ENCODE measurements around the gene FAM117A. TPM values are rescaled to one million over a fixed set of nuclear protein-coding genes. Genes with fewer than 3 reads are reported as not detected.
A peak's percentile ranks its signal among the peaks of the same experiment; 100 is the strongest.

Gene FAM117A
- total and polyA plus RNA-seq, 2 experiments from 2014 or later: 14.9 to 27.9 TPM

- WGBS (ENCODE audit: low lambda C conversion rate, missing lambda C conversion rate): 83% methylated on average over 8 of the region's 8 CpGs
- H3K9me3 ChIP-seq (ENCODE audit: low read depth): no peaks in the 10 kb centered on the region
- H3K79me2 ChIP-seq: peaks cover 23% of the 10 kb centered on the region
- H2AFZ ChIP-seq: no peak overlapping the region
- H3K4me1 ChIP-seq (ENCODE audit: insufficient read depth): no peaks in the 10 kb centered on the region
- peak; percentile 44 for DNase-seq (ENCODE audit: low spot score)
- H3K27ac ChIP-seq: no peak overlapping the region
- no peak overlapping the region for H3K4me2 ChIP-seq
- no peaks in the 10 kb centered on the region for H3K36me3 ChIP-seq (replicated peaks; ENCODE audit: insufficient read depth, low read depth)
- no peaks in the 10 kb centered on the region for H3K9me2 ChIP-seq (replicated peaks; ENCODE audit: insufficient read depth)
- peaks cover 3% of the 10 kb centered on the region for H4K20me1 ChIP-seq (ENCODE audit: insufficient read depth, poor library complexity, severe bottlenecking)
- H3K4me3 ChIP-seq: no peak overlapping the region
- TF ChIP-seq EZH2 (IDR thresholded peaks at IDR 0.05; ENCODE audit: borderline replicate concordance) (no peak), EZH2phosphoT487 (IDR thresholded peaks at IDR 0.05; ENCODE audit: low read depth, severe bottlenecking, unreplicated experiment) (no peak), CTCF (IDR thresholded peaks at IDR 0.05; ENCODE audit: poor library complexity) (no peak)
- no peaks in the 10 kb centered on the region for H3K27me3 ChIP-seq
These were observed 10.0 kb downstream of the FAM117A start for GRCh38 chr17:49753959-49754391.

GRCh38 chr17:49752508-49752907 lies 11.4 kb downstream of the FAM117A start:
- Histone ChIP-seq H3K9me3 (ENCODE audit: low read depth) (no peaks in the 10 kb centered on the region), H3K27me3 (no peaks in the 10 kb centered on the region), H3K9me2 (replicated peaks; ENCODE audit: insufficient read depth) (no peaks in the 10 kb centered on the region), H3K36me3 (replicated peaks; ENCODE audit: insufficient read depth, low read depth) (no peaks in the 10 kb centered on the region), H2AFZ (no peak overlapping the region), H3K27ac (no peak overlapping the region), H3K4me2 (no peak overlapping the region), H3K4me3 (no peak overlapping the region), H4K20me1 (ENCODE audit: insufficient read depth, poor library complexity, severe bottlenecking) (peaks cover 3% of the 10 kb centered on the region), H3K4me1 (ENCODE audit: insufficient read depth) (no peaks in the 10 kb centered on the region), H3K79me2 (peaks cover 15% of the 10 kb centered on the region)
- DNase-seq (ENCODE audit: low spot score): no peak
- 92% methylated on average over 3 of the region's 3 CpGs for WGBS (ENCODE audit: low lambda C conversion rate, missing lambda C conversion rate)
- TF ChIP-seq EZH2 (IDR thresholded peaks at IDR 0.05; ENCODE audit: borderline replicate concordance): no peak
- no peak for TF ChIP-seq EZH2phosphoT487 (IDR thresholded peaks at IDR 0.05; ENCODE audit: low read depth, severe bottlenecking, unreplicated experiment)
- TF ChIP-seq CTCF (IDR thresholded peaks at IDR 0.05; ENCODE audit: poor library complexity): no peak

GRCh38 chr17:49749730-49750129 lies 14.2 kb downstream of the FAM117A start:
- Histone ChIP-seq H2AFZ (no peak overlapping the region), H3K9me2 (replicated peaks; ENCODE audit: insufficient read depth) (no peaks in the 10 kb centered on the region), H4K20me1 (ENCODE audit: insufficient read depth, poor library complexity, severe bottlenecking) (no peaks in the 10 kb centered on the region), H3K4me3 (no peak overlapping the region), H3K27ac (no peak overlapping the region), H3K79me2 (peaks cover 5% of the 10 kb centered on the region), H3K4me1 (ENCODE audit: insufficient read depth) (no peaks in the 10 kb centered on the region), H3K27me3 (no peaks in the 10 kb centered on the region), H3K36me3 (replicated peaks; ENCODE audit: insufficient read depth, low read depth) (no peaks in the 10 kb centered on the region), H3K9me3 (ENCODE audit: low read depth) (no peaks in the 10 kb centered on the region), H3K4me2 (no peak overlapping the region)
- 96% methylated on average over 3 of the region's 3 CpGs for WGBS (ENCODE audit: low lambda C conversion rate, missing lambda C conversion rate)
- DNase-seq (ENCODE audit: low spot score): no peak
- no peak for TF ChIP-seq EZH2 (IDR thresholded peaks at IDR 0.05; ENCODE audit: borderline replicate concordance)
- no peak for TF ChIP-seq CTCF (IDR thresholded peaks at IDR 0.05; ENCODE audit: poor library complexity)
- TF ChIP-seq EZH2phosphoT487 (IDR thresholded peaks at IDR 0.05; ENCODE audit: low read depth, severe bottlenecking, unreplicated experiment): no peak

GRCh38 chr17:49748791-49749190 lies 15.1 kb downstream of the FAM117A start:
- H3K27ac ChIP-seq: no peak overlapping the region

More at GRCh38 chr17:49748791-49749190, 15.1 kb downstream of the FAM117A start:
- Histone ChIP-seq H3K4me1 (ENCODE audit: insufficient read depth) (no peaks in the 10 kb centered on the region), H3K9me2 (replicated peaks; ENCODE audit: insufficient read depth) (no peaks in the 10 kb centered on the region), H3K4me3 (no peak overlapping the region), H4K20me1 (ENCODE audit: insufficient read depth, poor library complexity, severe bottlenecking) (no peaks in the 10 kb centered on the region), H3K27me3 (no peaks in the 10 kb centered on the region), H3K9me3 (ENCODE audit: low read depth) (no peaks in the 10 kb centered on the region), H3K79me2 (peaks cover 5% of the 10 kb centered on the region), H2AFZ (no peak overlapping the region), H3K36me3 (replicated peaks; ENCODE audit: insufficient read depth, low read depth) (no peaks in the 10 kb centered on the region), H3K4me2 (no peak overlapping the region)
- 96% methylated on average over 7 of the region's 7 CpGs for WGBS (ENCODE audit: low lambda C conversion rate, missing lambda C conversion rate)
- no peak for DNase-seq (ENCODE audit: low spot score)
- TF ChIP-seq EZH2phosphoT487 (IDR thresholded peaks at IDR 0.05; ENCODE audit: low read depth, severe bottlenecking, unreplicated experiment): no peak
- TF ChIP-seq EZH2 (IDR thresholded peaks at IDR 0.05; ENCODE audit: borderline replicate concordance): no peak
